ENCODE measurements around the gene ARRB1.

GRCh38 chr11:75229466-75229865 is 122.0 kb downstream of the ARRB1 start:
- no peak for TF ChIP-seq CTCF (IDR thresholded peaks at IDR 0.05 in 2 of 3, conservative IDR thresholded peaks at IDR 0.05 in 1 of 3; ENCODE audit: borderline replicate concordance in 1 of 3, insufficient read depth in 1 of 3, low read depth in 2 of 3, low read length in 2 of 3)
- TF ChIP-seq FOSL1 (IDR thresholded peaks at IDR 0.05; ENCODE audit: low read depth): no peak
